DMS153 (cell line): ENCODE data around the gene OGFOD2.
"Not testable (repeated sequence)": the region's sequence is repeated elsewhere in the genome, so short reads cannot be mapped to it uniquely, and the experiment has no call there.

Source experiments
- DNase-seq: peaks from one replicate; lab custom pipeline; 2025; lab: John Stamatoyannopoulos, UW

Gene OGFOD2

GRCh38 chr12:123005081-123005626 lies 30.1 kb downstream of the OGFOD2 start:
- DNase-seq: no peak

- DNase-seq: no peak
These were observed 31.9 kb downstream of the OGFOD2 start for GRCh38 chr12:123006977-123007376.

GRCh38 chr12:123010110-123010509 lies 35.1 kb downstream of the OGFOD2 start:
- DNase-seq: no peak

- DNase-seq: no peak
These were observed 35.6 kb downstream of the OGFOD2 start for GRCh38 chr12:123010681-123011080.

GRCh38 chr12:123011701-123012100 lies 36.7 kb downstream of the OGFOD2 start:
- DNase-seq: no peak

GRCh38 chr12:123013185-123014095 lies 38.4 kb downstream of the OGFOD2 start:
- no peak for DNase-seq

GRCh38 chr12:123014473-123014872 lies 39.4 kb downstream of the OGFOD2 start:
- DNase-seq: not testable (repeated sequence)

GRCh38 chr12:123017753-123018152 lies 42.7 kb downstream of the OGFOD2 start:
- DNase-seq: no peak

GRCh38 chr12:123019841-123020138 lies 44.7 kb downstream of the OGFOD2 start:
- DNase-seq: no peak

- no peak for DNase-seq
These were observed 46.9 kb downstream of the OGFOD2 start for GRCh38 chr12:123021688-123022604.

- no peak for DNase-seq
These were observed 47.8 kb downstream of the OGFOD2 start for GRCh38 chr12:123022846-123023245.

- DNase-seq: no peak
These were observed 49.9 kb downstream of the OGFOD2 start for GRCh38 chr12:123024819-123025391.

GRCh38 chr12:123026094-123026853 lies 51.2 kb downstream of the OGFOD2 start:
- no peak for DNase-seq

GRCh38 chr12:123027726-123028445 lies 52.8 kb downstream of the OGFOD2 start:
- no peak for DNase-seq

GRCh38 chr12:123028475-123028874 lies 53.4 kb downstream of the OGFOD2 start:
- no peak for DNase-seq

- no peak for DNase-seq
These were observed 54.5 kb downstream of the OGFOD2 start for GRCh38 chr12:123029550-123029949.
